ENCODE data around the gene APOL3.
"Not testable (repeated sequence)": the region's sequence is repeated elsewhere in the genome, so short reads cannot be mapped to it uniquely, and the experiment has no call there.

The APOL3 gene, protein sequence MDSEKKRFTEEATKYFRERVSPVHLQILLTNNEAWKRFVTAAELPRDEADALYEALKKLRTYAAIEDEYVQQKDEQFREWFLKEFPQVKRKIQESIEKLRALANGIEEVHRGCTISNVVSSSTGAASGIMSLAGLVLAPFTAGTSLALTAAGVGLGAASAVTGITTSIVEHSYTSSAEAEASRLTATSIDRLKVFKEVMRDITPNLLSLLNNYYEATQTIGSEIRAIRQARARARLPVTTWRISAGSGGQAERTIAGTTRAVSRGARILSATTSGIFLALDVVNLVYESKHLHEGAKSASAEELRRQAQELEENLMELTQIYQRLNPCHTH

DNA sequence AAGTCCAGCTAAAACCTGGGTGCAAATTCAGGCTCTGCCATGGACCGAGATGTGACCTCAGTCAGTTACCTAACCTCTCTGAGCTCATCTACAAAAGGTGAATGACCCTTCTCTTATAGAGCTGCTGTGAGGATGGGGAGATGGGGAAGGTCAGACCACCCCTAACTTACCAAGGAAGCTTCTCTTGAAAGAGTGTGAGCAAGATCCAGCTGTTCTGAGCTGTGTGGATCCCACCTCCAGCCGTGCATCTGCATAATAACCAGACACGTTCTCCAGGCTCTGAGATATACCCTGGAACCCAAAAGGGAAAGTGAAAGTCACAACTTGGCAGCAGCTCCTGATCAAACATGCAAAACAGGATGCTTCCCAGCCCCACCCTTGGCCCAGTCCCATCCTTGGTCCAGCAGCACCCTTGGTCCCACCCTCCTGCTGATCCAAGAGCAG is at the start of gene APOL3:
TSS of gene APOL3 (minus strand) at position 257 of the 444 bp plus-strand sequence. CDS start 11,700 bp downstream, outside the sequence.
- DNase-seq, result no peak

DNA sequence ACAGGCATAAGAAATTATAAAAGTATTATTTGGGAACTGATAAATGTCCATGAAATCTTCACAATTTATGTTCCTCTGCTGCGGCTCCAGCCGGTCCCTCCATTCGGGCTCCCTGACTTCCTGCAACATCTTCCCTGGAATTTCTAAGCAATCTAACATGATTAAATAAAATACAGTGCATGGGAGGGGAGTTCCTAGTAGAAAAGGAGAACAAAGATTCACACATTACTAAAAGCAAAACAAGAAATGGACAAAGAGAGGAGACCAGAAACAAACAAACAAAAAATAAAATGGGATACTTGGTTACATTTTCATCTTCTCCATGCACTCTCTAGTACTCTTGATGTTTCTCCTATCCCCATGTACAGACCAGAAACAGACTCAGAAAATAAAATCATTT is 49.7 kb upstream of the APOL3 start:
- DNase-seq, result no peak

DNA sequence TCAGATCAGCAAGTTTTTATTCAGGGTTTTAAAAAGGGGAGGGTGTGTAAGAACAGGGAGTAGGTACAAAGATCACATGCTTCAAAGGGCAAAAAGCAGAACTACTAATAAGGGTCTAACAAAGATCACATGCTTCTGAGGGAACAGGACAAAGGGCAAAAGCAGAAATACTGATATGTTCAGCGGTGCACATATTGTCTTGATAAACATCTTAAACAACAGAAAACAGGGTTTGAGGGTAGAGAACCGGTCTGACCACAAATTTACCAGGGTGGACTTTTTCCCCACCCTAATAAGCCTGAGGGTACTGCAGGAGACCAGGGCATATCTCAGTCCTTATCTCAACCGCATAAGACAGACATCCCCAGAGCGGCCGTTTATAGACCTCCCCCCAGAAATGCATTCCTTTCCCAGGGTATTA is 48.9 kb upstream of the APOL3 start:
- not testable (repeated sequence) for DNase-seq

DNA sequence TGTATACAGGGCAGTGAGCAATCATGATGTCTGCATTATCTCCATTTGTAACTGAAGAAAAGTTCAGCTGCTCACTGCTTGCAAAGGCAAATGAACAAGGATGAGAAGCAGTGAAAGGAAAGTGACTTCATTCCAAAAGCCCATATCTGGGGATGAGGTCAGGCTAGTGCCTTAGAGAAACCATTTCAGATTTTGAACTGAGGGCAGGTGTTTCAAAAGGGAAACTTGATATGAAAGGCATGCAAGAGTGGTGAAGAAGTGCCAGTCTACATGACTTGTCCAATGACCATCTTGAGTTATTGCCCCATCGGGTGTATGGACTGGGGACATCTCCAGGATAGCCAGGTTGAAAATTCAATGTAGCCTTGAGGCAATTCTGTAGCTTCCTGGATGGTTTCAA is 48.4 kb upstream of the APOL3 start:
- DNase-seq, result no peak

DNA sequence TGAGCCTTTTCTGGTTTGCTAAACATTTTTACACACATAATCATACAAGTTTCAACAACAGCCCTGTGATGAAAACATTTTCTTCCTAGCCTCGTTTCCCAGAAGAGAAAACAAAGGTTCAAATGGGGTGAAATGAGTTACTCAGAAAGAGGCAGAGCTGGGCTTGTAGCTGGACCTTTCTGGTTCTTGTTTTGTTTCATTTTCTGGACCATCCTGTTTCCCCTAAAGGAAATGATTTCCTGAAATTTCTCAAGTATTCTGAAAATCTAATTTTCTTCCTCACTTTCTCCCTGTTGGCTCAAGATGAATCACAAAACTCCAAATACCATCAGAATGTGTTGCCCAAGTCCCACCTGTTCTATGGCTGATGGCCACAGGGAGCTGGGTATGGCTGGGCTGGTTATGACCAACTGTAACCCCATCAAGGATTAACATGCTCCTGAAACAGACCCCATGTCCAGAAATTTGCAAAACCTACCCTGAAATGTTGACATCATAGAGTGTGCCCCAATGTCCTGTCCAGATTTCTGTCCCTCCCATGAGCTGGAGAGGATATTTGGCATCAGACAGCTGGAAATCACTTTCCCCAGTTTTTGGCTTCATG is 47.7 kb upstream of the APOL3 start:
- DNase-seq, result no peak

DNA sequence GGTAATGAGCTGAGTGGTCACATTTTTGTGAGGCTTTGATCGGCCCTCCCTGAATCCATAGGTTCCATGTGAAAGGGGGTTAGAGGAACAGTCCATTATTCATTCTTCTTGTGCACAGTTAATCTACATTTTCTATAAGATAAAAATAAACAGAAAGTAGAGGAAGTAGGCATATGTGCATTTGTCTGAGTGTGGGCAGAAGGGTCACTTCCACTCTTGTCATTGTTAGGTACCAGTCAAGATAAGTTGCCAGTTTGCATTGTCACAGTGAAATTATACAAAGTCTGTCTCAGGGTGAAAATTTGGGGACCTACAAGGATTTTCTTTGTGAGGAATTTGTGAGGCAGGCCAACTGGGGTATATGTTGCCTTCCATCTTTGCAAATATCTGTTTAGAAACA is 45.7 kb upstream of the APOL3 start:
- DNase-seq, result no peak

DNA sequence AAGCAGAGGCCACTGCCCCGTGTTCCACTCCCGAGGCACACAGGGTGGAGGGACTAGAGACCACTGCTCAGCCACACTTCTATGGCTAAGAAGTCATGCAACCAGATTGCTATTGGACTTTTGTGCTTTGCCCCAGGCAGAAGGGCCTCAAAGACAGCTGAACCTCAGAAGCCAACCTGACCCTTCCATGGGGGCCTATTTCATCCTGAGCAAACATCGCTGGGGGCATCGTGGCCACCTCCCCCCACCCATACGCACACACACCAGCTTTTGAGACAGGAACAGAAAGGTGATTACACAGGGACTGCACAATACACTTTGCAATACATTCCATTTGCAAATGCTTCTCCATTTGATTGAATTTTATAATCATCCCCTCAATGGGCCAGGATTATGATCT is 45.0 kb upstream of the APOL3 start:
- not testable (repeated sequence) for DNase-seq

DNA sequence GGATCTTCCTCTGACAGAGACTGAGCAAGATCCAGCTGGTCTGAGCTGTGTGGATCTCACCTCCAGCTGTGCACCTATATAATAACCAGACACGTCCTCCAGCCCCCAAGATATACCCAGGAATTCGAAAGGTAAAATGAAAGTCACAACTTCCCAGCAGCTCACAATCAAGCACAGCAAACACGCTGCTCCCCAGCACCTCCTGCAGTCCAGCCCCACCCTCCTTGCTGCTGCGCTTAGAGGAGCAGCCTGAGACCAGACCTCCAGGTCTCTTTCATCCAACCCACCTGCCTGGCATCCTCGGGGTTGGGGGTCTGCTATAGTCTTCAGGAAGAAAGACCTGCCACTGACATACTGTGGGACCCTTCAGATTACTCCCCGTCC is 44.1 kb upstream of the APOL3 start:
- no peak for DNase-seq

DNA sequence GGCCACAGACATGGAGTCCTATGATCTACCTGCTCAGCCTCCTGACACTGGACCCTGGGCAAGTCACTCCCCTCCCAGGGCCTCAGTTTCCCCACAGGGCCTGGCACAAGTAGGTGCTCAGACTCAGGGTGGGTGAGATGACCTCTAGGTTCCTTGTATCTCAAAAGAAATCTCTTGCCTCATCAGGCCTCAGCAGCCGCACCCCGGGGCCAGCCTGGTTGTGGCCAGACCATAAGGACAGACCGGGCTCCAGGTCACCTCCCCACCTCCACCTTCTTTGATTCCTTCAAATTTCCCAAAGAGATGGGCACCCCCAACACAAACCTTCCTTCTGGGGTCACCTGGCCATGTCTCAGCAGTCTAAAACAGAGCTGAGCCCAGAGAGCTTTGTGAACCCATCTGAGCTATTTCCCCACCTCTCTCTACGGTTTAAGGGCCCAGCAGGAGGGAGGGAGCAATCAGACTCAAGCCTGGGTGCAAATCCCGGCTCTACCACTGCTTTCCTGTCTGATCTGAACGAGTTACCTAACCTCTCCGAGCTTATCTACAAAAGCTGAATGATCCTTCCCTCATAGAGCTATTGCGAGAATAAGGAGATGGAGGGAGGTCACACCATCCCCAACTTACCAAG is 43.6 kb upstream of the APOL3 start:
- DNase-seq, result no peak

DNA sequence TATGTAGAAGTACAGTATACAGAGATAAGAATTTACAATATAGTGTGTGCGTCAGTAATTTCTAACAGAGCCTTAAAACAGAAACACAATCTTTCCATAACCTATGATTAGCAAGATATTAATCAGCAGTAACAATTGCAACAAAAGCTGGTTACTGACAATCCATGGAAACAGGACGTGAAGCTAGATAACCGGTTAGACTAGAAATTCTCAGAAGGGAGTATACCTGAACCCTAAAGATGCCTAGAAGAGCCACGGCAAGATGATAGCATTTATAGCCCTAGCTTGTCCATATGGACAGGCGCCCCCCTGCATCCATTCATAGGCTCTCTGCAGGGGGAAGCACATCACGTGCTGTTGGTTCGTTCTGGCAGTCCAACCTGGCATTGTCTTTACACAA is 42.9 kb upstream of the APOL3 start:
- DNase-seq, result not testable (repeated sequence)

DNA sequence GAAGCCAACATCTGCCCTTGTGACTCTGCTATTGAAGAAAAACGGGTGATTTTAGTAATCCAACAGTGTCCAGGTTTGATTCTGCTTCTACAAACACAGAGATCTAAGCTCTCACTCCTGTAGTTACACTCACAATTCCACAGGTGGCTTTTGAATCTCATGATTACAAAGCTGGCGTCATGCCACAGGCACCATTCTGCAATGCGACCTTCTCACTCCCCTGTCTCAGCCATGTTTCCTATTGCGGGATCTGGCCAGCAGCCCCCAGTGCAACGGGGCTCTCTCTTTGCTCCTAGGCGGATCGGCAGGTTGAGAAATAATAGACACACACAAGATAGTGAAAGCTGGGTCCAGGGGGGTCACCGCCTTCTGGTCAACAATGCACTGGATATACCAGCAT is 42.4 kb upstream of the APOL3 start:
- not testable (repeated sequence) for DNase-seq

DNA sequence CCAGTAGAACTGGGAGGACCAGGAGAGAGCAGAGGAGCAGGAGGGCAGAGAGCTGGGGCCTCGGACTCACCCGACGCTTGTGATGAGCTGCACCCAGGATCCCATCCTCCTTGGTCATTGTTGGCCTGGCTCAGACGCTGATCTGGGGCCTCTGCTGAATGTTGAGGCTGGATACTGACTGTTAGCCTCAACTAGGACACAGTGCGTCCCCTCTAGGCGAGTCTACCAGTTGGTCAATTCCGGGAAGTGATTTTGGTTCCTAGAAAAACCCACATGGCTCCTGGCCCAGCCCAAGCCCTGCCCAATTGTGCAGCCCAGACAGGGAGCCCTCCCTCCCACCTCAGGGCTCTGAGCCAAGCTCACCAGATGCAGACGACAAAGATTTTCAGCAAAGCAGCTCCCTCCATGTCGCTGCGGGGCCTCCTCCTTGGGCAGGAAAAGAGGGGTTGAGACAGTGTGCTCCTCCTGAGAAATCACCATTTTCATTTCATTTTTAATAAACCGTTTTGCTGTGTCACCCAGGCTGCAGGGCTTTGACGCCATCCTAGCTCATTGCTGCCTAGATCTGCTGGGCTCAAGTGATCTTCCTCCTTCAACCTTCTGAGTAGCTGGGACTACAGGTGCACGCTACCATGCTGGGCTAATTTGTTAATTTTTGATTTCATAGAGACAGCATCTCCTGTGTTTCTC is 41.2 kb upstream of the APOL3 start, which contains the start of gene APOL4:
TSS of gene APOL4 (minus strand) at position 180 of the 690 bp plus-strand sequence. CDS start at position 105, 75 bp downstream.
- DNase-seq, result peak; percentile 87

DNA sequence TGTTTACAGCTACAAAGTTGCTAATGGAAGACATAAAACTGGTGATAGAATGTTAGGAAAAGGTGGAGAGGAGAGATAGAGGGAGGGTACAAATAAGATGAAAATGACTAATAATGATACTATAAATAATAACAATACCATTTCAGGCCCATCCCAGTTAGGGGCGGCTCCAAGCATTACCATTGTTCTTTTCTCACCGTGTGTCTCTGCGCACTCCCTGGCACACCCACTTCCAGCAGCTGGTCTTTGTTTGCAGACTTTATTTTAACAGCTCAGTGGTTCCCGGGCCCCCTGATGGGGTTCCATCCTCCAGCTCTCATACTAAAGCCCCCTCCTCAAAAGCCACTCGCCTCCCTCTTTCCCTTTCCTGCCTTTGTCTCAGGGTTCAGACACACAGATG is 40.5 kb upstream of the APOL3 start:
- DNase-seq, result not testable (repeated sequence)

DNA sequence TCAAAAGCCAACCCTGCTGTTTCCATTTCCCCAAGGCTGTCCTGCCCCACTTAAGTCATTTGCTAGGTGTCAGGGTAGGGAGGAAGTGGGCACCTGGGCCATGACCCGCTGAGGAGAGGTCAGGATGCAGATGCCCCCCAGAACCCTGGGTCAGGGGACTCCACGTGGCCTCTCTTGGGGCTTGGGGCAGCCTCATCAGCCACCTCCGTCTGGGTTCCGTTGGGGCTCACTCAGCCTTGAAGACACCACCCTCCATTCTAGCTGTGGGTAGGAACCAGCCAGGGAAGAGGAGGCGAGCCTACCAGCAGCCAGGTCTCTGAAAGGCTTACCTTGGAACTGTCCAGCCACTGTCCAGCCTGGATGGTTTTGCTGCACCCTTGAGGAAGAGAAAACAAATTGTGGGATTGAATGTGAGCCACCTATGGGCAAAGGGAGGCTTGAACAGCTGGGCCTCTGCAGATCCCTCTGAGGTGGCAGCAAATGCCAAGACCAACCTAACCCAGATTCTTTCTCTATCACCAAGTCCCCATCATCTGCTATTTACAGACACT is 38.5 kb upstream of the APOL3 start:
- no peak for DNase-seq

DNA sequence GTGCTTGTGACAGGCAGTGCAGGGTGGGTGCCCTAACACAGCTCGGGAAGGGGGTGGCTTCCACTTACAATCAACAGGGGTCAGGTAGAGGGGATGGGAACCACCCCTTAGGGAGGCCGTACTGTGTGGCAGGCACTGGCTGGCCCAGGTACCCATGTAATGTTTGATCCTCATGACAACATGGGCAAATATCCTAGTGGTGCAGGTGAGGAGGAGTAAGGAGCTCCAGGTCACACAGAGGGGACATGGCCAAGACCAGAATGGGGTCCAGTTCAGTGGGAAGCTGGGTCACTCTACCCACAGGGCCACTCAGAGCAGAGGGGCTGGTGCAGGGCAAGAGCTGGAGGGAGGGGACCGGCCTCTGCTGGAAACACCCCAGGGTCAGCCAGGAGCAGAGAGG is 38.0 kb upstream of the APOL3 start:
- no peak for DNase-seq

DNA sequence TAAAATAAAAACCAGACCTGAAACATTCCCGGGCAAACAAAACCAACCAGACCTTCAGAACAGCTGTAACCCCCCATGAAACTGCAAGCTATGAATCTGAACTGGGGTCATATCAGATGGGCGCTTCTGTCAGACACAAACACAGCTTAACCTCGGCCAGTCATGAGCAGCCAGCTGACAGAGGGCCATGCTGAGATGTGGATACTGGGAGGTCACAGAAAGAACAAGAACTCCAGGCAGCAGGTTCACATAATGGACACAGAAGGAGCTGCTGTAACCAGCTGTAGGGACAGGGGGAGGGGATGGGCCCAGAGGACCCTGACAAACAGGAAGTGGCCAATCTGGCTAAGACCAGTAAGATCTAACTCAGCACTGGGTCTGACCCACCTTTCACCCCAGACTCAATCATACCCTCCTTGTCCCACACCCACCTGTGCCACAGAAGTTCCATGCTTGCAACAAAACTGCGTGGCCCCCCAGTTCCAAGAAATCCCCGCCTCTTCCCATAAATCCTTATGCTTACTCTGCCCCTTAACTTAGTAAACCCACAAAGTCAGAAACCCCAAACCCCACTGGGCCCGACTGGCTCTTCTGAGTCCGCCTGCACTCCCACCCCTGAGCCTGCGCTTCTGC is 37.1 kb upstream of the APOL3 start:
- no peak for DNase-seq

DNA sequence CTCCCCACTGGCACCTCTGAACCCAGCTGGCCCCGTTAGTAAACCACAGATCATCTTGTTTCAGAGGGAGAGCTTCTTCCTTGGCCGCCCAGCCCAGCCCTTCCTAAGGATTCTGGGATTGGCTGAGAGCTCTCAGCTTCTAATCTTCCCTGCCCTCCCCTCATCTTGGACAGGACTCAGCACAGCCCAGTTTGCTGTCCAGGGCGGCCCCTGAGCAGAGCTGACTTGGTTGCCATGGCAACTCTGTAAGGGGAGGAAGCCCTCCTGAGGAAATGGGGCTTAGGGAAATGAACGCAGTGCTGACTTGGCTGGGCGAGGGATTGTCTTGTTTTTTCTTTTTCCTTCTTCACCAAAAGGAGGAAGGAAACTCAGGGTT is 36.5 kb upstream of the APOL3 start:
- no peak for DNase-seq

DNA sequence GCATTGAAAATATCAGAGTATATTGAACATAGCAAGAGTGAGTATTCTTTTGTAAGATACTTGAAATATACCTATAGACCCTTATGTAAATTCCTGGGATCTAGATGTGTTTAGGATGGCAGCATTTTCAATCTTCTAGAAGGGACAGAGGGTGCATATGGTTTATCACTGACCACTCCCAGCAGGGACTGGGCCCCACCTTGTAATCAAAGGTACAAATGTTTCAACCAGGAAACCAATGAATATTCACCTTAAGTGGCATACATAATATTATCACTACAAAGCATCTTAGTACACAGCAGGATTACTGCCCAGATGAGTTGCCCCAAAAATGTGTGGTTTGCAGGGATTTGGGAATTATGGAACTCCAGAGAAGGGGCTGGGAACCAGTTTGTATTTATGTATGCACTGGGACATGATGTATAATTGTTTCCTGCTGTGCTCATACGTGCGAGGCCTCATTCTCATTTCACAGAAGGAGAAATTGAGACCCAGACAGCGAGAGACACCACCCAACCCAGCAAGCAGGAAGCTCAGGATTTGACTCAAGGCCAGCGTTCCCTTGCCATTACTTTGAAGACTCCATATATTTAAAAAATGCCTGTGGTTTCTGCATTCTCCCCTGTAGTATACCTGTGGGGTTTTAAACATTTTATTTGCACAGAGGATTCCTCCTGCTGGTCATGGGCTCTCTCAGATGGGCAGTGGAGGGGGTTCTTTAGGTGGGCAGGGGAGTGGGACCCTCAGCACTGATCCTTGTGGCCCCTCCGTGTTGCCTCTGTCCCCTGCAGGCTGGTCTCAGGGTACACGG is 35.9 kb upstream of the APOL3 start:
- peak; percentile 51 for DNase-seq

DNA sequence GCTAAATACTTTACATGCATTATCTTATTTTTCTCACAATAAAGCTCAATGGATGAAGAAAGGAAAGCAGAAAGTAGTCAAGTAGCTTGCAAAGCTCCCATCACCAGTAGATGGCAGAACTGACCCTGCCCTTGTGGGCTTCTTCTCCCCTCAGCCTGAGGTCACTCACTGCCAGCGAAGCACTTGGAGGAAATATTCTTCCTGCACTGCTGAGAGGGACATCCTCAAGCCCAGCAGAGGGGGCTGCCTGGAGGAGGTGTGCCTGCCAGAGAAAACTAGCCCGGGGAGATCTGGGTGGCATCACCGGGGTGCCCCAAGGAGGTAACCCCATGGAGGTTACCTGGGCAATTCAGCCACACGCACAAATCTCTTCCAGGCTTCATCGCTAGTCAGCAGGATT is 34.4 kb upstream of the APOL3 start:
- peak; percentile 73 for DNase-seq

DNA sequence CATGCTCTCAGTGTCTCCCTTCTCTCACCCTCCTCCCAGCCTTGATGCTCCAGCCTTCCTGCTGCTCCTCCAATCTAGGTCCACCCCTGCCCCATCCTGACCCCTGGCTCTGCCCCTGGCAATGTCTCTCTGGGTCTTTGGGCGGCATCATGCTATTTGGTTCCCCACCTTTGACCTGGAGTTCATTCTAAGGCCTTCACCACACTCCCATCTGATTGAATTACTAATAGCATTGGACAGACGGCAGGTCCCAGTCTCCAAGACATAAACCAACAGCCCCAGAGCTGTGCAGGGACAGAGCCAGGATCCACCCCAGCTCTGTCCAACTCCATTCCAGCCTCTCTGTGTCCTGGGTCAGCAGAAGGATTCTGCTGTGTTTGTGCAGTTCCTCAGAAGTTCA is 33.8 kb upstream of the APOL3 start:
- DNase-seq, result no peak

DNA sequence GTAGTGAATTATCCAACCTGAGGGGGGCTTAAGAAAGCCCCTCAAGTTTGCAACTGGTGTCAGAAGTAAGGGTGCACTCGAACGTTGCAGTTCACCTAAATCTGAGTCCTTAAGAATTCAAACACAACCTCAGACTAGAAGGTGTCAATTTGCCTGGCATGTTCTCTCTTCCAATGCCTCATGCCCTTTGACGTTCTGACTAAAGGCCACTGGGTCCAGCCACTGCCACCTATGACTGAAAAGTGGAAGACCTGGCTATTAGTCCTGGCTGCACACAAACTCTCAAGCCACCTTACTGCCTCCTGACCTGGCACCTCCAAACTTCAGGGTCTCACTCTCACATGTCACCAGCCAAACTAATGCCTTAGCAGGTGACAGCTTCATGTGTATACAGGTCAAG is 33.0 kb upstream of the APOL3 start:
- DNase-seq, result no peak

DNA sequence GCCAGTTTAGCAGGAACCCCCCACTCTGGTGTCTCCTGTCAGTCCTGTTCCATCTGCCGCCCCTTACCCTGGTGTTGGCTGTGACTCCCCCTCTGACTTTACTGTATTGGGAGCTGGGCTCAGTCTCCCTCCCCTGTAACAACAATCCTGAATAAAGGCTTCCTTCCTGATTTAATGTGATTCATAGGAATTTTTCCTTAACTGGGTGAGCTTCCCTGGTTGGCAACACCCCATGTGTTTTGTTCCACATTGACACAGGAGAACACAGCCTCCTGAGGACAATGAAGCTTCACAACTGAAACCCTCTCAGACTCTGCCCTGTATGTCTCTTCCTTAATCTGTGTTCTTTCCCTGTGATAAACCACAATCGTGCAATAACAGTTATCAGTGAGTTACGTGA is 32.6 kb upstream of the APOL3 start:
- no peak for DNase-seq

Data from right forelimb (tissue), 1 donor.